GM21737 (cell line): Measurements from ENCODE around the gene RAB3IP.
"Not testable (repeated sequence)": the region's sequence is repeated elsewhere in the genome, so short reads cannot be mapped to it uniquely, and the experiment has no call there.

Experiments used
- ATAC-seq: cut with Tn5 transposase; IDR thresholded peaks from one replicate; pipeline ENCODE4 v1.9.1; 2021; ENCODE audit warnings: mild to moderate bottlenecking, moderate library complexity; ENCODE audit not compliant: unreplicated experiment

Gene RAB3IP

GRCh38 chr12:69834147-69834546 lies 95.5 kb downstream of the RAB3IP start:
- ATAC-seq = no peak

GRCh38 chr12:69834576-69834975 lies 95.9 kb downstream of the RAB3IP start:
- ATAC-seq = no peak

GRCh38 chr12:69835081-69835480 lies 96.4 kb downstream of the RAB3IP start:
- no peak for ATAC-seq

GRCh38 chr12:69836015-69836414 lies 97.4 kb downstream of the RAB3IP start:
- ATAC-seq = no peak

GRCh38 chr12:69837191-69837590 lies 98.5 kb downstream of the RAB3IP start:
- no peak for ATAC-seq

GRCh38 chr12:69837657-69838415 lies 99.2 kb downstream of the RAB3IP start:
- ATAC-seq = no peak

- ATAC-seq = no peak
Measured at GRCh38 chr12:69840727-69841126, 102.1 kb downstream of the RAB3IP start.

GRCh38 chr12:69843608-69844007 lies 104.9 kb downstream of the RAB3IP start:
- no peak for ATAC-seq

GRCh38 chr12:69844416-69844815 lies 105.8 kb downstream of the RAB3IP start:
- ATAC-seq = no peak

GRCh38 chr12:69844836-69845235 lies 106.2 kb downstream of the RAB3IP start:
- ATAC-seq = no peak

GRCh38 chr12:69846976-69847375 lies 108.3 kb downstream of the RAB3IP start:
- no peak for ATAC-seq

GRCh38 chr12:69851976-69852375 lies 113.3 kb downstream of the RAB3IP start:
- no peak for ATAC-seq

- not testable (repeated sequence) for ATAC-seq
Measured at GRCh38 chr12:69853176-69853961, 114.7 kb downstream of the RAB3IP start.

GRCh38 chr12:69866698-69867097 lies 128.0 kb downstream of the RAB3IP start:
- ATAC-seq = no peak

GRCh38 chr12:69868695-69869094 lies 130.0 kb downstream of the RAB3IP start:
- ATAC-seq = no peak

GRCh38 chr12:69872804-69873203 lies 134.1 kb downstream of the RAB3IP start:
- ATAC-seq = no peak
